HCT116 (cell line): ENCODE measurements around the gene MADD. TPM values are rescaled to one million over a fixed set of nuclear protein-coding genes. Genes with fewer than 3 reads are reported as not detected.

Source experiments
- ATAC-seq: fragments of 200-7000 bp; cut with Tn5 transposase; 2 replicates; pipeline ENCODE4 v1.9.1; 2020; ENCODE audit warnings: mild to moderate bottlenecking, moderate library complexity
- BruUV-seq: library from RNA; stranded (reverse); fragments of 400-500 nt; replicated peaks from 2 replicates; lab custom pipeline; 2021; lab: Mats Ljungman, UMichigan
- CTCF ChIA-PET: fragments of 300-600 bp; sonication (Branson Sonifier 250); formaldehyde crosslinking; loops from one replicate; lab custom pipeline; 2021; ENCODE audit warnings: antibody characterized with exemption; lab: Charles Lee
- POLR2A ChIA-PET: fragments of 300-600, 350-600 bp; sonication (Branson Sonifier 250); formaldehyde crosslinking; loops from one replicate; lab custom pipeline; 2021; ENCODE audit warnings: antibody characterized with exemption; lab: Charles Lee
- RAD21 ChIA-PET, 2 experiments: fragments of 300-600 bp; sonication (Branson Sonifier 250); formaldehyde crosslinking; loops; one replicate each; lab custom pipeline; 2023; ENCODE audit warnings: low total read pairs in 2 of 2; ENCODE audit not compliant: uncharacterized antibody in 2 of 2, unreplicated experiment in 2 of 2, low non-redundant PET in 1 of 2; lab: Charles Lee
- DNase-seq: peaks from one replicate; pipeline ENCODE4 v3.0.0-alpha.2; 2010; ENCODE audit warnings: low read depth, low spot score
- H2AFZ ChIP-seq: fragments of 200-600 bp; shearing (Covaris generic), sonication (generic); 2 replicates; pipeline ENCODE4 v1.6.1; 2017; ENCODE audit warnings: low read depth, mixed run types, mixed read lengths, antibody characterized with exemption, low read length; ENCODE audit not compliant: poor library complexity, severe bottlenecking
- H3K27ac ChIP-seq: 2 replicates; pipeline ENCODE4 v1.5.1; 2012; ENCODE audit warnings: low read depth, low read length
- H3K27me3 ChIP-seq: fragments of 200-600 bp; sonication (generic); 2 replicates; pipeline ENCODE4 v1.6.1; 2016; ENCODE audit warnings: mixed run types, low read length, mixed read lengths; ENCODE audit not compliant: insufficient read depth
- H3K36me3 ChIP-seq, 2 experiments: fragments of 200-500 bp in 1 of 2; fragments of 200-600 bp in 1 of 2; sonication (Bioruptor generic) in 1 of 2; sonication (generic) in 1 of 2; 2 replicates each; pipeline versions ENCODE4 v1.5.1 to v1.6.1; 2014 to 2016; ENCODE audit warnings: low read length in 2 of 2, inconsistent platforms in 1 of 2, mixed read lengths in 1 of 2, mixed run types in 1 of 2; ENCODE audit not compliant: insufficient read depth in 2 of 2, control insufficient read depth in 1 of 2
- H3K4me1 ChIP-seq, 2 experiments: fragments of 200-600 bp in 1 of 2; sonication (generic) in 1 of 2; 2 replicates each; pipeline versions ENCODE4 v1.5.1 to v1.6.1; 2012 to 2017; ENCODE audit warnings: low read length in 2 of 2, inconsistent platforms in 1 of 2, mild to moderate bottlenecking in 1 of 2, mixed read lengths in 1 of 2, mixed run types in 1 of 2, moderate library complexity in 1 of 2; ENCODE audit not compliant: insufficient read depth in 2 of 2, control insufficient read depth in 1 of 2
- H3K4me2 ChIP-seq: fragments of 200-600 bp; sonication (generic); 2 replicates; pipeline ENCODE4 v1.6.1; 2017; ENCODE audit warnings: mixed run types, low read length, mixed read lengths
- H3K4me3 ChIP-seq, 2 experiments: fragments of 200-600 bp in 1 of 2; sonication (generic) in 1 of 2; replicated peaks in 1 of 2; 2 replicates each; pipeline ENCODE4 v1.5.1; 2011 to 2016; ENCODE audit warnings: low read length in 2 of 2, control low read depth in 1 of 2, low read depth in 1 of 2, mild to moderate bottlenecking in 1 of 2, mixed read lengths in 1 of 2, mixed run types in 1 of 2
- H3K79me2 ChIP-seq: fragments of 200-600 bp; sonication (generic); 2 replicates; pipeline ENCODE4 v1.6.1; 2017; ENCODE audit warnings: mild to moderate bottlenecking, mixed run types, low read length, moderate library complexity, mixed read lengths; ENCODE audit not compliant: insufficient read depth
- H3K9ac ChIP-seq: fragments of 200-600 bp; sonication (generic); 2 replicates; pipeline ENCODE4 v1.6.1; 2016; ENCODE audit warnings: low read length, mixed read lengths
- H3K9me2 ChIP-seq: fragments of 200-600 bp; sonication (generic), shearing (Covaris generic); 2 replicates; pipeline ENCODE4 v1.6.1; 2017; ENCODE audit warnings: mixed run types, mild to moderate bottlenecking, moderate library complexity; ENCODE audit not compliant: insufficient read depth
- H3K9me3 ChIP-seq, 2 experiments: fragments of 200-500 bp in 1 of 2; fragments of 200-600 bp in 1 of 2; sonication (Bioruptor generic) in 1 of 2; sonication (generic) in 1 of 2; 2 replicates each; pipeline ENCODE4 v1.6.1; 2014 to 2017; ENCODE audit warnings: low read length in 2 of 2, mixed read lengths in 2 of 2, inconsistent platforms in 1 of 2, low read depth in 1 of 2, mild to moderate bottlenecking in 1 of 2, mixed run types in 1 of 2, moderate library complexity in 1 of 2; ENCODE audit not compliant: control insufficient read depth in 1 of 2, insufficient read depth in 1 of 2
- H4K20me1 ChIP-seq: fragments of 200-600 bp; sonication (generic), shearing (Covaris generic); 2 replicates; pipeline ENCODE4 v1.6.1; 2017; ENCODE audit warnings: mixed run types, mild to moderate bottlenecking, moderate library complexity; ENCODE audit not compliant: insufficient read depth
- ATF3 ChIP-seq: IDR thresholded peaks from 2 replicates; pipeline ENCODE4 v1.6.1; 2012
- CTCF ChIP-seq, 3 experiments: fragments of 200-600 bp in 1 of 3; sonication (generic) in 1 of 3; IDR thresholded peaks in 2 of 3; conservative IDR thresholded peaks in 1 of 3; 2 replicates each; pipeline ENCODE4 v1.5.1; 2012 to 2017; ENCODE audit warnings: low read depth in 2 of 3, low read length in 2 of 3, antibody characterized with exemption in 1 of 3, borderline replicate concordance in 1 of 3, control low read depth in 1 of 3, mild to moderate bottlenecking in 1 of 3, mixed read lengths in 1 of 3, mixed run types in 1 of 3, moderate library complexity in 1 of 3; ENCODE audit not compliant: insufficient read depth in 1 of 3
- EGR1 ChIP-seq: IDR thresholded peaks from 2 replicates; pipeline ENCODE4 v1.6.1; 2012; ENCODE audit warnings: low read depth
- ELF1 ChIP-seq: IDR thresholded peaks from 2 replicates; pipeline ENCODE4 v1.6.1; 2012; ENCODE audit warnings: low read depth, borderline replicate concordance
- EZH2 ChIP-seq: fragments of 200-600 bp; sonication (generic); IDR thresholded peaks from 2 replicates; pipeline ENCODE4 v1.6.1; 2017; ENCODE audit warnings: antibody characterized with exemption, mixed run types
- EZH2phosphoT487 ChIP-seq: fragments of 200-600 bp; IDR thresholded peaks from 2 replicates; pipeline ENCODE4 v1.6.1; 2018; ENCODE audit warnings: antibody characterized with exemption, borderline replicate concordance
- FOSL1 ChIP-seq: IDR thresholded peaks from 2 replicates; pipeline ENCODE4 v1.6.1; 2012; ENCODE audit warnings: low read depth
- JUND ChIP-seq: IDR thresholded peaks from 2 replicates; pipeline ENCODE4 v1.6.1; 2012
- MAX ChIP-seq: IDR thresholded peaks from 2 replicates; pipeline ENCODE4 v1.6.1; 2012
- POLR2A ChIP-seq: IDR thresholded peaks from 2 replicates; pipeline ENCODE4 v1.7.0; 2011; ENCODE audit warnings: borderline replicate concordance; ENCODE audit not compliant: insufficient read depth, insufficient read length; ENCODE audit errors: extremely low read depth
- POLR2AphosphoS5 ChIP-seq: IDR thresholded peaks from 2 replicates; pipeline ENCODE4 v1.6.1; 2011; ENCODE audit warnings: mild to moderate bottlenecking, low read depth, low read length, moderate library complexity
- RAD21 ChIP-seq: IDR thresholded peaks from 2 replicates; pipeline ENCODE4 v1.6.1; 2012; ENCODE audit warnings: low read depth, mild to moderate bottlenecking
- REST ChIP-seq: IDR thresholded peaks from 2 replicates; pipeline ENCODE4 v1.6.1; 2012; ENCODE audit warnings: low read depth
- SIN3A ChIP-seq: IDR thresholded peaks from 2 replicates; pipeline ENCODE4 v1.6.1; 2012; ENCODE audit warnings: low read depth
- SP1 ChIP-seq: IDR thresholded peaks from 2 replicates; pipeline ENCODE4 v1.6.1; 2012; ENCODE audit warnings: low read depth
- SRF ChIP-seq: IDR thresholded peaks from 2 replicates; pipeline ENCODE4 v1.6.1; 2012; ENCODE audit warnings: low read depth
- TCF7L2 ChIP-seq: IDR thresholded peaks from 2 replicates; pipeline ENCODE4 v1.7.0; 2011; ENCODE audit warnings: borderline replicate concordance, inconsistent platforms; ENCODE audit not compliant: insufficient read depth, insufficient read length; ENCODE audit errors: extremely low read depth
- ZBTB33 ChIP-seq: IDR thresholded peaks from 2 replicates; pipeline ENCODE4 v1.6.1; 2011; ENCODE audit warnings: mild to moderate bottlenecking, low read length, moderate library complexity; ENCODE audit not compliant: insufficient replicate concordance; ENCODE audit errors: extremely low read depth
- ZNF274 ChIP-seq: fragments of 200-500 bp; sonication (Bioruptor generic); IDR thresholded peaks from 2 replicates; pipeline ENCODE4 v1.6.1; 2014; ENCODE audit warnings: mild to moderate bottlenecking, low read depth, low read length, inconsistent platforms
- intact Hi-C: fragments of 100-400 bp; cut with micrococcal nuclease; formaldehyde crosslinking; loops from 2 replicates; pipeline ENCODE4 v1.10.0; 2022
- total RNA-seq: library from RNA; stranded (reverse); gene quantifications from one replicate; pipeline ENCODE4 v1.2.1, GENCODE V29; 2021; ENCODE audit not compliant: unreplicated experiment

MADD gene
- total RNA-seq, 1 experiment from 2014 or later: 37.1 TPM

- TF ChIP-seq ZBTB33 (no peak), CTCF (IDR thresholded peaks at IDR 0.05 in 2 of 3, conservative IDR thresholded peaks at IDR 0.05 in 1 of 3; ENCODE audit: borderline replicate concordance in 1 of 3, insufficient read depth in 1 of 3, low read depth in 2 of 3, low read length in 2 of 3) (no peak), REST (no peak), ELF1 (no peak), ATF3 (no peak), MAX (no peak), FOSL1 (no peak), ZNF274 (no peak), EZH2 (no peak), TCF7L2 (no peak), RAD21 (no peak), POLR2AphosphoS5 (no peak), POLR2A (no peak), EGR1 (no peak), SIN3A (no peak), JUND (no peak), SP1 (no peak), EZH2phosphoT487 (no peak), SRF (no peak)
- intact Hi-C loops: no loop called here
- CTCF ChIA-PET: no interaction called here
- H3K79me2 ChIP-seq: no peaks in the 10 kb centered on the region
- H3K9me2 ChIP-seq: no peaks in the 10 kb centered on the region
- H3K9me3 ChIP-seq: no peaks in the 10 kb centered on the region
- H2AFZ ChIP-seq: no peak overlapping the region
- H3K4me3 ChIP-seq: no peak overlapping the region
- no peaks in the 10 kb centered on the region for H3K36me3 ChIP-seq
- no peak overlapping the region for H3K9ac ChIP-seq
- H3K4me2 ChIP-seq: no peak overlapping the region
- no peak for ATAC-seq
- H4K20me1 ChIP-seq: no peaks in the 10 kb centered on the region
- BruUV-seq: no TSS peak
- RAD21 ChIA-PET: no interaction called here
- H3K27ac ChIP-seq: no peak overlapping the region
- H3K4me1 ChIP-seq: peaks cover 6 to 14% of the 10 kb centered on the region in 2 experiments; a peak in 3 of 4 replicates
- POLR2A ChIA-PET: no interaction called here
- H3K27me3 ChIP-seq: no peaks in the 10 kb centered on the region
- DNase-seq: no peak
Measured at GRCh38 chr11:47340980-47341775, 71.2 kb downstream of the MADD start.
